Right lobe of liver (tissue), 4 donors: ENCODE results near the gene RASA2.

Source experiments
- POLR2A ChIP-seq: fragments of 450-650 bp; IDR thresholded peaks from one replicate; pipeline ENCODE4 v1.6.1; 2017; ENCODE audit warnings: antibody characterized with exemption, mild to moderate bottlenecking
- TF ChIP-seq, protein P1 (sequence below), 4 donors: fragments of 200-600 bp in 3 of 4; fragments of 450-650 bp in 1 of 4; IDR thresholded peaks; one replicate each; pipeline versions ENCODE4 v1.5.1 to v1.8.0; 2016 to 2022; ENCODE audit warnings: antibody characterized with exemption in 4 of 4, mild to moderate bottlenecking in 2 of 4
- donor health status: DM: no; HTN: no; CAD: no.
- donor health status: DM: no; HTN: no; CAD: no.
- donor health status: DM: no; HTN: yes; CAD: no.

DNA sequence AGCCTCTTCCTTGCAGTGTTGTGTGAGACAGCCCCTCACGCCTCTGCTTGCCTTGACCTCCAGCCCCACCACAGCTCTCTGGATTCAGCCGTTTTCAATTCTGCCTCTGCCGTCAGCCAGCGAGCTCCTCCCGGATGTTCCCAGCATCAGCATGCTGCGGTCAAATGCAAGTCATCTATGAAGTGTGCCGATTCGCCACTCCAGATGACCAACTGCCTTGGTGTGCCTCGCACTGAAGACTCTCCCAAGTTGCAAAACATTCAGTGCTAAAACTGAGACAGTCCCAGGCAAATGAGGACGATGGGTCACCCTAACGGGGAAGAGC, 30.6 kb upstream of the RASA2 start:
- no peak for TF ChIP-seq POLR2A
- TF ChIP-seq, protein P1, sequence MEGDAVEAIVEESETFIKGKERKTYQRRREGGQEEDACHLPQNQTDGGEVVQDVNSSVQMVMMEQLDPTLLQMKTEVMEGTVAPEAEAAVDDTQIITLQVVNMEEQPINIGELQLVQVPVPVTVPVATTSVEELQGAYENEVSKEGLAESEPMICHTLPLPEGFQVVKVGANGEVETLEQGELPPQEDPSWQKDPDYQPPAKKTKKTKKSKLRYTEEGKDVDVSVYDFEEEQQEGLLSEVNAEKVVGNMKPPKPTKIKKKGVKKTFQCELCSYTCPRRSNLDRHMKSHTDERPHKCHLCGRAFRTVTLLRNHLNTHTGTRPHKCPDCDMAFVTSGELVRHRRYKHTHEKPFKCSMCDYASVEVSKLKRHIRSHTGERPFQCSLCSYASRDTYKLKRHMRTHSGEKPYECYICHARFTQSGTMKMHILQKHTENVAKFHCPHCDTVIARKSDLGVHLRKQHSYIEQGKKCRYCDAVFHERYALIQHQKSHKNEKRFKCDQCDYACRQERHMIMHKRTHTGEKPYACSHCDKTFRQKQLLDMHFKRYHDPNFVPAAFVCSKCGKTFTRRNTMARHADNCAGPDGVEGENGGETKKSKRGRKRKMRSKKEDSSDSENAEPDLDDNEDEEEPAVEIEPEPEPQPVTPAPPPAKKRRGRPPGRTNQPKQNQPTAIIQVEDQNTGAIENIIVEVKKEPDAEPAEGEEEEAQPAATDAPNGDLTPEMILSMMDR (IDR thresholded peaks at IDR 0.05), result no peak
